OCI-LY3 (cell line): Measurements from ENCODE around the gene IZUMO1.

ENCODE experiments used
- EZH2phosphoT487 ChIP-seq: fragments of 200-600 bp; shearing (Covaris generic); IDR thresholded peaks from 2 replicates; pipeline ENCODE4 v1.6.1; 2018; ENCODE audit warnings: antibody characterized with exemption, mixed run types, low read depth
- TF ChIP-seq, protein P1 (sequence below): fragments of 200-600, 300-600 bp; sonication (generic); IDR thresholded peaks from 2 replicates; pipeline ENCODE4 v1.5.1; 2014; ENCODE audit warnings: antibody characterized with exemption, low read length, low read depth

DNA sequence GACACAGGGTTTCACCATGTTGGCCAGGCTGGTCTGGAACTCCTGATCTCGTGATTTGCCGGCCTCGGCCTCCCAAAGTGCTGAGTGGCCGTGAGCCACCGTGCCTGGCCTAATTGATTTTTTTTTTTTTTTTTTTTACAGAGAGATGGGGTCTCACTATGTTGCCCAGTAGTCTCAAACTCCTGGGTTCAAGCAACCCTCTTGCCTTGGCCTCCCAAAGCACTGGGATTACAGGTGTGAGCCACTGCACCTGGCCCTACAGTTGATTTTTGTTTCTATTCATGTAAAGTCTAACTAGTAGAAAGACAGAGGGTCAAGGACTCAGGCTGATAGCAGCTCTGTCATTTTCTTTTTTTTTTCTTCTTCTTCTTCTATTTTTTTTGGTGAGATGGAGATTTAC, 30.4 kb upstream of the IZUMO1 start:
- no peak for TF ChIP-seq EZH2phosphoT487
- TF ChIP-seq, protein P1, sequence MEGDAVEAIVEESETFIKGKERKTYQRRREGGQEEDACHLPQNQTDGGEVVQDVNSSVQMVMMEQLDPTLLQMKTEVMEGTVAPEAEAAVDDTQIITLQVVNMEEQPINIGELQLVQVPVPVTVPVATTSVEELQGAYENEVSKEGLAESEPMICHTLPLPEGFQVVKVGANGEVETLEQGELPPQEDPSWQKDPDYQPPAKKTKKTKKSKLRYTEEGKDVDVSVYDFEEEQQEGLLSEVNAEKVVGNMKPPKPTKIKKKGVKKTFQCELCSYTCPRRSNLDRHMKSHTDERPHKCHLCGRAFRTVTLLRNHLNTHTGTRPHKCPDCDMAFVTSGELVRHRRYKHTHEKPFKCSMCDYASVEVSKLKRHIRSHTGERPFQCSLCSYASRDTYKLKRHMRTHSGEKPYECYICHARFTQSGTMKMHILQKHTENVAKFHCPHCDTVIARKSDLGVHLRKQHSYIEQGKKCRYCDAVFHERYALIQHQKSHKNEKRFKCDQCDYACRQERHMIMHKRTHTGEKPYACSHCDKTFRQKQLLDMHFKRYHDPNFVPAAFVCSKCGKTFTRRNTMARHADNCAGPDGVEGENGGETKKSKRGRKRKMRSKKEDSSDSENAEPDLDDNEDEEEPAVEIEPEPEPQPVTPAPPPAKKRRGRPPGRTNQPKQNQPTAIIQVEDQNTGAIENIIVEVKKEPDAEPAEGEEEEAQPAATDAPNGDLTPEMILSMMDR: no peak
